ENCODE results near the gene CCDC88C. TPM values are rescaled to one million over a fixed set of nuclear protein-coding genes. Genes with fewer than 3 reads are reported as not detected.

Gene CCDC88C
- total RNA-seq, 1 donor from 2014 or later, result 9.2 TPM

- no peak overlapping the region for H3K4me3 ChIP-seq
- intact Hi-C loops (cut with DNase I), result no loop called here
- no peak for TF ChIP-seq CTCF (IDR thresholded peaks at IDR 0.05)
- no peak for DNase-seq (ENCODE audit: low spot score in 2 of 2)
- H3K27me3 ChIP-seq, result no peaks in the 10 kb centered on the region
- peaks cover under 1% of the 10 kb centered on the region in 2 donors for H3K4me1 ChIP-seq
- no peaks in the 10 kb centered on the region for H3K36me3 ChIP-seq
- no peak overlapping the region for H3K27ac ChIP-seq
- no peaks in the 10 kb centered on the region for H3K9me3 ChIP-seq
Measured at GRCh38 chr14:91258011-91258618, 159.5 kb downstream of the CCDC88C start.

- intact Hi-C loops (cut with DNase I), result no loop called here
- no peak overlapping the region for H3K27ac ChIP-seq
- peaks cover 4% of the 10 kb centered on the region for H3K27me3 ChIP-seq
- no peaks in the 10 kb centered on the region for H3K9me3 ChIP-seq
- DNase-seq (ENCODE audit: low spot score in 2 of 2), result no peak
- no peak overlapping the region for H3K4me3 ChIP-seq
- H3K4me1 ChIP-seq, result peaks cover 4 to 5% of the 10 kb centered on the region in 2 donors
- no peak for TF ChIP-seq CTCF (IDR thresholded peaks at IDR 0.05)
- no peaks in the 10 kb centered on the region for H3K36me3 ChIP-seq
Measured at GRCh38 chr14:91257328-91258010, 160.2 kb downstream of the CCDC88C start.

GRCh38 chr14:91256661-91257060, 161.0 kb downstream of the CCDC88C start:
- intact Hi-C loops (cut with DNase I), result no loop called here
- H3K27me3 ChIP-seq, result peaks cover 4% of the 10 kb centered on the region
- no peaks in the 10 kb centered on the region for H3K9me3 ChIP-seq
- H3K27ac ChIP-seq, result no peak overlapping the region
- DNase-seq (ENCODE audit: low spot score in 2 of 2), result no peak
- no peak for TF ChIP-seq CTCF (IDR thresholded peaks at IDR 0.05)
- peaks cover 4 to 5% of the 10 kb centered on the region in 2 donors for H3K4me1 ChIP-seq
- no peak overlapping the region for H3K4me3 ChIP-seq
- H3K36me3 ChIP-seq, result no peaks in the 10 kb centered on the region

- intact Hi-C loops (cut with DNase I), result no loop called here
- Histone ChIP-seq H3K4me1 (peaks cover 4 to 5% of the 10 kb centered on the region in 2 donors), H3K36me3 (no peaks in the 10 kb centered on the region), H3K9me3 (no peaks in the 10 kb centered on the region), H3K4me3 (no peak overlapping the region), H3K27me3 (peaks cover 4% of the 10 kb centered on the region), H3K27ac (no peak overlapping the region)
- DNase-seq (ENCODE audit: low spot score in 2 of 2), result no peak
- no peak for TF ChIP-seq CTCF (IDR thresholded peaks at IDR 0.05)
Measured at GRCh38 chr14:91255026-91255695, 162.5 kb downstream of the CCDC88C start.

- DNase-seq (ENCODE audit: low spot score in 2 of 2), result no peak
- intact Hi-C loops (cut with DNase I), result no loop called here
- H3K4me1 ChIP-seq, result peaks cover 4 to 5% of the 10 kb centered on the region in 2 donors
- no peaks in the 10 kb centered on the region for H3K9me3 ChIP-seq
- peaks cover 4% of the 10 kb centered on the region for H3K27me3 ChIP-seq
- no peaks in the 10 kb centered on the region for H3K36me3 ChIP-seq
- H3K4me3 ChIP-seq, result no peak overlapping the region
- TF ChIP-seq CTCF (IDR thresholded peaks at IDR 0.05), result no peak
- no peak overlapping the region for H3K27ac ChIP-seq
Measured at GRCh38 chr14:91254461-91254860, 163.2 kb downstream of the CCDC88C start.

All from ascending aorta (tissue), 2 donors.